Central memory CD4-positive, alpha-beta T cell (primary cell): ENCODE measurements around the gene CFAP100.

Experiments used
- DNase-seq: peaks from one replicate; pipeline ENCODE4 v3.0.0; 2022

The CFAP100 gene

DNA sequence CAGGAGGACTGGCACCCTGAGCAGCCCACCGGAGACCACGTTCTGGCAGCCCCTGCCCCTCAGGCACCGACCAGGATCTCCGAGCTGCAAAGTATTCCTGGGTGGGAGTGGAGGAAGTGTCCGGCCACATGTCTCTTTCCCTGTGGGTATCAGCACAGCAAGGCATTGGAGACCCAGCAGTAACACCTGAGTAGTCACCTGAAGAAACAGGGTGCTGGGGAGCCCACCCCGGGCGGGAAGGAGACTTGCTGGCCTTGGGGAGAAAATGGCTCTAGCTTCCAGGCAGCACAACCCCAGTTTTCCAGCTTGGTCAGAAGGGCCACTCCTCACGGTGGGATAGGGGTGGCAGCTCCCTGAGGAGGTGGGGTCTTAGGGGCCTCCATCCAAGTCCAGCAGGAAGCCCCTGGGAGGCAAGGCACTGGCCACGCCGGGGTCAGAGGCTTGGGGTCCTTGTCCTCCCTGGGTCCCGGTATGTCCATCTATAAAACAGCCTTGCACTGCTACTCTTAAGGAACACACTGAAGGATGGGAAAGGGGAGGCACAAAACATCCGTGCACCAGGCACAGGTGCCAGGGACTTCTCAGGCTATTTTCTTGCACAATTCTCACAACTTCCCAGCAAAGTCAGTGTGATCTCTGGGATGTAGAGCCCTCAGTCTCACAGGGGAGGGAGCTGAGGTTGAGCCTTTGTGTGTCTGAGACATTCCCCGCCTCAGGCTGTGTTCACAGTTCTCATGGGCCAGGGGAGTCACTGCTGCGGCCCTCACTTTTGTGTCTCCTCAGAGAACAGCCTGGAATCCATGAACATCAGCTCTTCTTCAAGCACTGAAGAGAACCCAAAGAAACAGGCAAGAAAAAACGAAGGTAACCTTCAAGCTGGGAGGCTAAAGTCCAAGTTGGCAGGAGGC is 11.9 kb downstream of the CFAP100 start:
- DNase-seq: no peak

GRCh38 chr3:126407412-126408044 is 12.8 kb downstream of the CFAP100 start:
- no peak for DNase-seq

DNA sequence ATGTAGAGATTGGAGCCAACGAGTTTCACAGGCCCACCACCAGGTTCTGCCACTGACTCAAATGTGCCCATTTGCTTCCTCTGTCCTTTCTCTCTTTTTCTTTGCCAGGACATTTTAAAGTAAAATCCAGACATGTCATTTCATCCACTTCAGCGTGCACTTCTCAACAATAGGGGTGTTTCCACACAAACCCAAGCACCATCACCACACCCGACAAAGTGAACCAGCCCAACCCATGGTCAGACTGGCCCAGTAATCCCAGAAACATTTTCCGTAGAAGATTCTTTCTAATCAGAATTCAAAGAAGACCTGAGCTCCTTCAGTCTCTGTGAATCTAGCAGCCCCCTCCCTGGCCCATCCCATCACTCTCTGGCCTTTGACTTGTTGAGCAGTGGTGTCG is 13.4 kb downstream of the CFAP100 start:
- no peak for DNase-seq

DNA sequence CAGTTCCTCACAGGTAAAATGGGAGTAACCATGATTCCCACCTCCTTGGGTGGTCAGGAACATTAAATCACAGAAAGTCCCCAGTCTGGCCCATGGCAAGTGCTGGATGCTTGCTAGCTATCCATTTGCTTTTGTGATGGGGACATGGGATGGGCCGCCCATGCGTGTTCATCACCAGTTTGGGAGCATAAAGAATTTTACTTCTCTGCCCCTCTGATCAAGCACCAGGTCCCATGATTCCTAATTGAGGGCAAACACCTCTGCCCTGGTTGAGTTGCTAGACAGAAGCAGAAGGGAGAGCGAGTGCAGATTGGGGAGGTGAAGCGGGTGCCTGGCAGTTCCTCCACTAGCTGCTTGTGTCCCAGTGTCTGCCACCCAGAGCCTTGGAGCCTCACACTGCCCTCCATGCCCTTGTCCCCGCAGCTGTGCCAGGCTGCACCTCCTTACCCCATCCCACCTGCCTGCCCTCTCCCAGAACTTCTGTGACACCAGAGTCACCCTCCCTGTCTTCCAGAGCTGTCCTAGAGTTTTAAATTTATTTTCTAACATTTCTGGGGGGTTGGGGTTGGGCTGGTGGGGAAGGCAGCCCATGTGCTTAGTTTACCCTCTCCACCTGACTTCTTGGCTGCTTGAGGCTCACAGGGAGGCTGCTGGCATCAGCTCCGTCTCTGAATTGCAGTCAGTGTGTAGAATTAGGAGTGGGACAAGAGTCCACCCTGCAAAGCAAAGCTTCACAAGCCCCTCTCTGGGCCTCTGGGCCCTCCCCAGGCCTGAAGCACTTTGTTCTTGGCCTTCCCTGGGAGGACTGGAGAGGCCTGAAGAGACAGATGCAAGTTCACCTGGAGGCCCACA is 18.4 kb downstream of the CFAP100 start:
- no peak for DNase-seq

DNA sequence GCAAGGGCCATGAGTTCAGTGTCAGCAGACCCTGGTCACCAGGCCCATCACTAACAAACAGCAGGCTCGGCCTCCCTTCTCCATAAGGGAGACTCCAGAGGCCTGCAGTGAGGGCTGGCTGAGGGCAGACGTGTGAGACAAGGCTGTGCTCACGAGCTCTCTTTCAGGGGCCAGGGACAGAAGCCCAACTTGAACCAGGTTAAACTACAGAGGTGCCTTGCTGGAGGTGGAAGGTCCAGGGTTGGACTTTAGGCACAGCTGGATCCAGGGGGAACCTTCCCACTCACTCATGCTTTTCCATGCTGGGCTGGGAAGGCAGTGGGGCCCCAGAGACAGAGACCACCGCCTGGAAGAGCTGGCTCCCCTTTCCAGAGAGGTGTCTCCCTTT is 19.0 kb downstream of the CFAP100 start:
- no peak for DNase-seq

GRCh38 chr3:126414406-126414805 is 19.7 kb downstream of the CFAP100 start:
- DNase-seq: no peak

DNA sequence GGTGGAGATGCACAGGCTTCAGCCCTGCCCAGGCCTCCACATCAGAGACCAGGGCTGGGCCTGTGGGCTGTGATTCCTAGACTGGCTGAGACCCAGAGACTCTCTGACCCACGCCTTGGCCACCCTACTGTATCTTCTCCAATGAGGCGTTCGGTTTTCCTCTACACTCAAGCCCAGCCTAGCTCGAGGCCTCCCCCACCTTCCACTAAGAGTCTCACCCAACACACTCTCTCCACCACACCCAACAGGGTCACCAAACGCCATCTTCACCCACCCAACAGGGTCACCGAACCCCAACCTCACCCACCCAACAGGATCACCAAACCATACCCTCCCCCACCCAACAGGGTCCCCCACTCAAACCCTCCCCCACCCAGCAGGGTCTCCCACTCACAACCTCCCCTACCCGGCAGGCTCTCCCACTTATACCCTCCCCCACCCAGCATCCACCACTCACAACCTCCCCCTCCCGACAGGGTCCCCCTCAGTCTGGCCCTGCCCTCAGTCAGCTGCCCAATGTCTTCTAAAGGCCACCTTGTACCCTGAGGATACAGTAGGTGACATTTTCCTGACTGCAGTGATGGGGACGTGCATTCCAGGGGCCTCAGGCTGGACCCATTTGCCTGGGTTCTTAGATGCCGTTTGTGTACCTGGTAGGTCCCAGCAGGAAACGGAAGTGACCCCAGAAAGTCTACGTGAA is 20.4 kb downstream of the CFAP100 start:
- no peak for DNase-seq

DNA sequence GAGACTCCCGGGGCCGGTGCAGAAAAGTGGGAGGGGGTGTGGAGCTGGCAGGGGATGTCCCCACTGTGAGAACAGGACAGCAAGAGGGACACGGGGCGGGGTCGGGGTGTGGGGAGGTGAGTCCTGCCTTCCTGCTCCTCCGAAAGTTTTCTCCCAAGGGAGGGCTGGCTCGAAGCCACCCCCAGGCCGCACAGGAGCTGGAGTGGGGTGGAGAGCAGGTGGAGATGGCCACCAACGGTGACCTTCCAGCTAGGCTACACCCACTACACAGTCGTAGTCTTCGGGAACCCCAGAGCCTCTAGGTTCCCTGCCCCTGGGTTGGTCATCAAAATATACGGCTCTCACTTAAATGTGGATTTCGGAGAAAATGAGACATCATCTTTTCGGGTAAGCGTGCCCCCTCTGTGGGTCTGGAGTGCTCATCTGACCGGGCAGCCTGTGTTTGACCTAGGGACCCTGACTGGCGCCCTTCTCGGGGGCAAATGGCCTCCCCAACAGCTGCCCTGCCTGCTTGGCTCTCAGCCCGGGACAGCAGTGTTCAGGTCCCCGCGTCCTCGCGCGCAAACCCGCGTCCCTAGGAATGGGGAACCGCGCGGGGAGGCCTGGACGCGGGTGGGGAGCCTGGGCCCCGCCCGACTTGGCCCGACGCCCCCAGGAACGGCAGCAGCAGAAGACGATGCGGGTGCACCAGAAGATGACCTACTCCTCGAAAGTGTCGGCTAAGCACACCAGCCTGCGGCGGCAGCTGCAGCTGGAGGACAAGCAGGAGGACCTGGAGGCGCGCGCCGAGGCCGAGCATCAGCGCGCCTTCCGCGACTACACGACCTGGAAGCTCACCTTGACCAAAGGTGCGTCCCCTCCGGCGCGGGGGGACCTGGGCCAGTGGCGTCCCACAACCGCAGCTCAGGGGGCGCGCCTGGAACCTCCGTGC is 21.2 kb downstream of the CFAP100 start:
- DNase-seq: no peak

GRCh38 chr3:126416943-126417342 is 22.2 kb downstream of the CFAP100 start:
- DNase-seq: no peak

GRCh38 chr3:126417515-126417914 is 22.8 kb downstream of the CFAP100 start:
- DNase-seq: no peak

GRCh38 chr3:126417981-126418530 is 23.3 kb downstream of the CFAP100 start:
- DNase-seq: no peak

DNA sequence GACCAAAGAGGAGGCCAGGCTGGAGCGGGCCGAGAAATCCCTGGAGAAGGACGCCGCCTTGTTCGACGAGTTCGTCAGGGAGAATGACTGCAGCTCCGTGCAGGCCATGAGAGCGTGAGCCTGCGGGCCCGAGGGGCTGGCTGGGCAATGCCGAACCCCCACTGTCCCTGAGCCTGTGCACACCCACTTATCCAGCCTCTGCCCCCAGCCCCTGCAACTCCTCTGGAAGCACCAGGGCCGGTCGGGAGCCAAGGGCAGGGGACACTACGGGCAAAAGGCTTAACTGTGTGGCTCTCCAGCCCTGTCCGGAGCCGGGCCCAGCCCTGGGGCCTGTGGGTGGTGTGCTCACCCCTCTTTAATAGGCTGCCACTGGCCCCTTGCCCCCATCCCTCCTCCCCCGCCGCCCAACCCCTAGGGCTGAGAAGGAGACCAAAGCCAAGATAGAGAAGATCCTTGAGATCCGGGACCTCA is 24.0 kb downstream of the CFAP100 start:
- no peak for DNase-seq

- no peak for DNase-seq
Observed at GRCh38 chr3:126419151-126419703, 24.5 kb downstream of the CFAP100 start.

DNA sequence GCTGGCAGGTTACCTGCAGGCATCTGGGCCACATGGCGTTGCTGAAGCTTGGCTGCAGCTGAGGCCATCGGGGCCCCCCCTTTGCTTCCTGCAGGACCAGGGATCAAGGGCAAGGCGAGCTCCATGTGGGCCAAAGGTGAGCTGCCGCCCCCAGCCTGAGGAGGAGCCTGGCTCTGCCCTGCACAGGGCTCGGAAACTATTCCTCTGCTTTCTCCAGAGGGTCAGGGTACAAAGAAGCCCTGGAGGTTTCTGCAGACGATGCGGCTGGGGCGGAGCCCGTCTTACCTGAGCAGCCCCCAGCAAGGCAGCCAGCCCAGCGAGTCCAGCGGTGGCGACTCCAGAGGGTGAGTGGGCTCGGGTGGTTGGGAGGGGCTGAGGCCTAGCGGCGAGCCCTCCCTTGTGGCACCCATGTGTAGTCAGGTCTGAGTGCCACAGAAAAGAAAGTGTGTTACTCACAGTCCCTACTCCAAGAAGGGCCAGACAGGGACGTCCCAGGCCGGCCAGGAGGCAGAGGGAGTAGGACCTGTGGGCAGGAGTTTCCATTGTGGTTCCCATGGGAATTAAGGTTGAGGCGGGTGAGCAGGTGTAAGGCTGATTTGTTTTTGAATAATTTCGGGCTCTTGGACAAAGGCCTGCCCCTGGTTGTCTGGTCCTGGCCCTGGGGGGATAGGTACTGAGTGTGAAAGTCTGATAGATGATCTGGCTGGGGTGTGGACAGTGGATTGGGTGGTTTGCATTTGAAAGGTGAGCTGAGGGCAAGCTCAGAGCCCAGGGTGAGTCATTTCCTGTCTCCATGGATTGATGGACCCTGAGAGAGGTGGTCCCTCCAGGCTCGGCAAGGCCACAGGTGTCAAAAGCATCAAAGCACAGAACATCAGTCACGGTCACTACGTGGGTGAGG is 25.4 kb downstream of the CFAP100 start:
- no peak for DNase-seq

GRCh38 chr3:126421573-126422119 is 26.9 kb downstream of the CFAP100 start:
- no peak for DNase-seq

DNA sequence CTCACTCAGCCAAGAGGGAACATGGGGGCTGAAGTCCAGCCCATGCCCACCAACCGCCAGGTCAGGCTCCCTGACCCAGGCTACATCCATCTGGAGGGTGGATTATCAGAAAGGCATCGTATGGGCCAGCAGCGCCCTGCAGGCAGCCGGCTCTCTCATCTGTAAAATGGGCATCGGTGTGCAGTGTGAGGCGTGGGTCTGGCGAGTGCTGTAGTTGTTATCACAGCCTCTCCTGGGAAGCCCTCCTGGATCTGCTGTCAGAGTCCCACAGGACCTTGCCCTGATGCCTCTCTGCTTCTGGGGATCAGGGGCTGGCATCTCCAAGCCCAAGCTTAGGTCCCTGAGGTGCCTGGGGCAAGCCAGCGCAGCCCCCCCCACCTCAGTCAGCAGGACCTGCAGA is 27.4 kb downstream of the CFAP100 start:
- no peak for DNase-seq

- no peak for DNase-seq
Observed at GRCh38 chr3:126422571-126423091, 27.9 kb downstream of the CFAP100 start.

DNA sequence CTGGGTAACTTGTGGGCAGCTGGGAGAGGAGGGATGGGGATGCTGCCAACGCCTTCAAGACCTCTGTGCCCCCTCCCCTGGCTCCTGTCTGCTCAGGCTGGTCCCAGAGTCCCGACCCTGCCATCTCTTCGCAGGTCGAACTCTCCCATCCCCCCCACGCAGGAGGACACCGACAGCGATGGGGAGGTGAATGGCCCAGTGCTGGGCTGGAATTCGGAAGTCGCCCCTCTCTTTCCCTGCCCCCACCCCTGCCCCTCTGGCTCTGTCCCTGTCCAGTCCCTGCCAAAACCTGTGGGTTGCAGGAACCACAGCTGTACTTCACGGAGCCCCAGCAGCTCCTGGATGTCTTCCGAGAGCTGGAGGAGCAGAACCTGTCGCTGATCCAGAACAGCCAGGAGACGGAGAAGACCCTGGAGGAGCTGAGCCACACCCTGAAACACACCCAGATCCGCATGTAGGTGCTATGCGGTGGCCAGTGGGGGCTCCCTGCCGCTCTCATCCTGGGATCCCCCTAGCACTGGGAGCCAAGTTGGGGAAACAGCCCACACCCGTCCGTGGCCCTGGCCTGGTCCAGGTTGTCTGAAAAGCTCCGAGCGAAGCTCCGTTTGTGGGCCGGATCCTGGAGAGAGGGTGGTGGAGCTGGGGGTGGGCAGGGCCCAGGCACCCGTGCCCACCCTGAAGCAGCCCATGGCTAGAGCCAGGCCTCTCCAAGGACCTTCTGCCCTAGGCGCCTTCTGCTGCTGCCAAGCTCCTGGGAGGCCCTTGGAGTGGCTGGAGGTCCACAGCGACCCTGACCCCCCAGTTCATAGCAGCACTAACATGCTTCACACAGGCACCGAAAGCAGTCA is 28.7 kb downstream of the CFAP100 start:
- no peak for DNase-seq
